CD4-positive, alpha-beta T cell treated with Interleukin-4 for 1 hour (primary cell): ENCODE results near the gene SLC2A8.

Experiments used
- DNase-seq, 2 donors: peaks; one replicate each; pipeline ENCODE4 v3.0.0-alpha.2; 2020 to 2022

SLC2A8 gene

GRCh38 chr9:127382541-127382940, 14.4 kb upstream of the SLC2A8 start:
- DNase-seq, result no peak

GRCh38 chr9:127384016-127384730, 12.8 kb upstream of the SLC2A8 start:
- no peak for DNase-seq

- no peak for DNase-seq
These were observed 12.1 kb upstream of the SLC2A8 start for GRCh38 chr9:127384901-127385300.

- no peak for DNase-seq
These were observed 10.7 kb upstream of the SLC2A8 start for GRCh38 chr9:127386249-127386648.

GRCh38 chr9:127386981-127387380, 10.0 kb upstream of the SLC2A8 start:
- no peak for DNase-seq

- peak; percentile 84 to 90 for DNase-seq
These were observed 8.7 kb upstream of the SLC2A8 start for GRCh38 chr9:127388037-127388855.

- DNase-seq, result no peak
These were observed 8.1 kb upstream of the SLC2A8 start for GRCh38 chr9:127388856-127389238.

- DNase-seq, result no peak
These were observed 7.4 kb upstream of the SLC2A8 start for GRCh38 chr9:127389381-127390247.

GRCh38 chr9:127390248-127390545, 6.8 kb upstream of the SLC2A8 start:
- no peak for DNase-seq

GRCh38 chr9:127390563-127390962, 6.4 kb upstream of the SLC2A8 start:
- DNase-seq, result no peak

- DNase-seq, result no peak
These were observed 4.8 kb upstream of the SLC2A8 start for GRCh38 chr9:127392166-127392565.

- no peak for DNase-seq
These were observed 4.0 kb upstream of the SLC2A8 start for GRCh38 chr9:127392976-127393375.

GRCh38 chr9:127393645-127394044, 3.3 kb upstream of the SLC2A8 start:
- DNase-seq, result no peak

- DNase-seq, result no peak
These were observed 1.3 kb upstream of the SLC2A8 start for GRCh38 chr9:127395497-127396252.

- no peak for DNase-seq
These were observed 639 bp upstream of the SLC2A8 start for GRCh38 chr9:127396253-127396807.

GRCh38 chr9:127397646-127398274, 791 bp downstream of the SLC2A8 start:
- DNase-seq, result no peak

- DNase-seq, result no peak
These were observed 1.3 kb downstream of the SLC2A8 start for GRCh38 chr9:127398275-127398647.

GRCh38 chr9:127398715-127399400, 1.9 kb downstream of the SLC2A8 start:
- DNase-seq, result no peak

- no peak for DNase-seq
These were observed 2.8 kb downstream of the SLC2A8 start for GRCh38 chr9:127399736-127400269.

GRCh38 chr9:127402401-127403090, 5.6 kb downstream of the SLC2A8 start:
- DNase-seq, result no peak
